GM18505 (cell line): ENCODE results near the gene BCAS3.
"Not testable (repeated sequence)": the region's sequence is repeated elsewhere in the genome, so short reads cannot be mapped to it uniquely, and the experiment has no call there.

Experiments
- ATAC-seq: cut with Tn5 transposase; IDR thresholded peaks from one replicate; pipeline ENCODE4 v1.9.1; 2021; ENCODE audit not compliant: unreplicated experiment
- POLR2A ChIP-seq: IDR thresholded peaks from 4 replicates; pipeline ENCODE4 v1.6.1; 2011; ENCODE audit warnings: borderline replicate concordance; ENCODE audit not compliant: insufficient read depth, insufficient read length; ENCODE audit errors: extremely low read depth

Gene BCAS3

GRCh38 chr17:60969500-60970037, 291.9 kb downstream of the BCAS3 start:
- ATAC-seq = no peak
- no peak for TF ChIP-seq POLR2A

- no peak for TF ChIP-seq POLR2A
- no peak for ATAC-seq
Measured at GRCh38 chr17:60970741-60971140, 293.1 kb downstream of the BCAS3 start.

- no peak for ATAC-seq
- TF ChIP-seq POLR2A = no peak
Measured at GRCh38 chr17:60971515-60972369, 294.1 kb downstream of the BCAS3 start.

- not testable (repeated sequence) for ATAC-seq
Measured at GRCh38 chr17:60976861-60977260, 299.2 kb downstream of the BCAS3 start.

GRCh38 chr17:60989379-60989778, 311.7 kb downstream of the BCAS3 start:
- no peak for TF ChIP-seq POLR2A
- no peak for ATAC-seq

- ATAC-seq = no peak
- no peak for TF ChIP-seq POLR2A
Measured at GRCh38 chr17:60989846-60990245, 312.2 kb downstream of the BCAS3 start.

GRCh38 chr17:60993497-60993896, 315.8 kb downstream of the BCAS3 start:
- no peak for TF ChIP-seq POLR2A

GRCh38 chr17:60995680-60996079, 318.0 kb downstream of the BCAS3 start:
- ATAC-seq = no peak
- TF ChIP-seq POLR2A = no peak

More at GRCh38 chr17:60993497-60993896, 315.8 kb downstream of the BCAS3 start:
- no peak for ATAC-seq

GRCh38 chr17:61000911-61001310, 323.3 kb downstream of the BCAS3 start:
- TF ChIP-seq POLR2A = no peak
- no peak for ATAC-seq

GRCh38 chr17:61002316-61002736, 324.7 kb downstream of the BCAS3 start:
- TF ChIP-seq POLR2A = no peak
- ATAC-seq = no peak

- ATAC-seq = no peak
- TF ChIP-seq POLR2A = no peak
Measured at GRCh38 chr17:61005358-61005757, 327.7 kb downstream of the BCAS3 start.

- not testable (repeated sequence) for ATAC-seq
Measured at GRCh38 chr17:61005958-61006357, 328.3 kb downstream of the BCAS3 start.

GRCh38 chr17:61007980-61008379, 330.3 kb downstream of the BCAS3 start:
- no peak for TF ChIP-seq POLR2A
- no peak for ATAC-seq

- no peak for ATAC-seq
- TF ChIP-seq POLR2A = no peak
Measured at GRCh38 chr17:61009663-61010062, 332.0 kb downstream of the BCAS3 start.

GRCh38 chr17:61010661-61011170, 333.1 kb downstream of the BCAS3 start:
- TF ChIP-seq POLR2A = no peak
- ATAC-seq = no peak

GRCh38 chr17:61011251-61011650, 333.6 kb downstream of the BCAS3 start:
- no peak for ATAC-seq
- no peak for TF ChIP-seq POLR2A
